Stimulated activated naive B cell treated with anti-CD40 and anti-IgM and Interleukin-4, amounts not matched to agents 10 μg/mL and 1 μg/mL and 100 μg/mL, for 72 hours (primary cell): ENCODE data around the gene CDC42BPB.

ENCODE experiments used
- ATAC-seq, 2 donors: fragments of 150-1000 bp; cut with Tn5 transposase; replicated peaks; 2 replicates each; pipeline ENCODE4 v1.10.0; 2021; ENCODE audit warnings: moderate library complexity in 1 of 2
- DNase-seq: peaks from one replicate; pipeline ENCODE4 v3.0.0; 2021
- H3K27ac Mint-ChIP-seq: one replicate; pipeline ENCODE4 v1.8.0; 2022; ENCODE audit warnings: mild to moderate bottlenecking, mixed read lengths
- H3K27me3 Mint-ChIP-seq, 2 donors: one replicate each; pipeline ENCODE4 v1.8.0; 2022; ENCODE audit warnings: mixed read lengths in 2 of 2
- H3K36me3 Mint-ChIP-seq, 2 donors: one replicate each; pipeline ENCODE4 v1.8.0; 2022; ENCODE audit warnings: mixed read lengths in 2 of 2, mild to moderate bottlenecking in 1 of 2
- H3K4me1 Mint-ChIP-seq, 2 donors: one replicate each; pipeline ENCODE4 v1.8.0; 2022; ENCODE audit warnings: mixed read lengths in 2 of 2, mild to moderate bottlenecking in 1 of 2
- H3K4me3 Mint-ChIP-seq, 2 donors: one replicate each; pipeline ENCODE4 v1.8.0; 2022; ENCODE audit warnings: mild to moderate bottlenecking in 2 of 2, mixed read lengths in 2 of 2, moderate library complexity in 1 of 2
- H3K9me3 Mint-ChIP-seq, 2 donors: one replicate each; pipeline ENCODE4 v1.8.0; 2022; ENCODE audit warnings: mixed read lengths in 2 of 2, mild to moderate bottlenecking in 1 of 2

The CDC42BPB gene

GRCh38 chr14:103057372-103058163 lies at the start of gene CDC42BPB:
CDC42BPB (minus strand) TSS chr14:103057549; CDS start chr14:103057173, 376 bp downstream.
- peak; percentile 90 for ATAC-seq
- DNase-seq: peak; percentile 72
- Mint-ChIP-seq H3K27me3 (peaks cover 4 to 5% of the 10 kb centered on the region in 2 donors), H3K4me1 (peaks cover 13 to 34% of the 10 kb centered on the region in 2 donors), H3K9me3 (no peaks in the 10 kb centered on the region), H3K36me3 (no peaks in the 10 kb centered on the region), H3K27ac (peak within 1 kb of the TSS; percentile 83), H3K4me3 (peak within 1 kb of the TSS; percentile 81 to 92)

- Mint-ChIP-seq H3K36me3 (no peaks in the 10 kb centered on the region), H3K9me3 (no peaks in the 10 kb centered on the region), H3K4me1 (peaks cover 26 to 50% of the 10 kb centered on the region in 2 donors), H3K27me3 (peaks cover 43 to 80% of the 10 kb centered on the region in 2 donors), H3K4me3 (no peak overlapping the region), H3K27ac (no peak overlapping the region)
- DNase-seq: no peak
- peak; percentile 28 to 33 for ATAC-seq
These were observed 48.3 kb upstream of the CDC42BPB start for GRCh38 chr14:103105580-103106150.

- Mint-ChIP-seq H3K4me3 (peak overlapping the region in 1 of 2 donors; percentile 1), H3K4me1 (peaks cover 25 to 53% of the 10 kb centered on the region in 2 donors), H3K36me3 (no peaks in the 10 kb centered on the region), H3K27ac (peak overlapping the region; percentile 7), H3K9me3 (no peaks in the 10 kb centered on the region), H3K27me3 (peaks cover 41 to 77% of the 10 kb centered on the region in 2 donors)
- DNase-seq: peak; percentile 54
- peak; percentile 86 to 89 for ATAC-seq
These were observed 47.5 kb upstream of the CDC42BPB start for GRCh38 chr14:103104654-103105452.

- H3K4me3 Mint-ChIP-seq: no peak overlapping the region
- no peaks in the 10 kb centered on the region for H3K36me3 Mint-ChIP-seq
- H3K27me3 Mint-ChIP-seq: peaks cover 41 to 74% of the 10 kb centered on the region in 2 donors
- H3K4me1 Mint-ChIP-seq: peaks cover 22 to 50% of the 10 kb centered on the region in 2 donors
- H3K27ac Mint-ChIP-seq: no peak overlapping the region
- H3K9me3 Mint-ChIP-seq: no peaks in the 10 kb centered on the region
- no peak for DNase-seq
- no peak for ATAC-seq
These were observed 47.0 kb upstream of the CDC42BPB start for GRCh38 chr14:103104389-103104653.

GRCh38 chr14:103103461-103104388 lies 46.4 kb upstream of the CDC42BPB start:
- peak overlapping the region; percentile 32 to 58 for H3K4me3 Mint-ChIP-seq
- H3K36me3 Mint-ChIP-seq: no peaks in the 10 kb centered on the region
- DNase-seq (no peak), ATAC-seq (no peak)
- peaks cover 19 to 47% of the 10 kb centered on the region in 2 donors for H3K4me1 Mint-ChIP-seq
- peaks cover 41 to 72% of the 10 kb centered on the region in 2 donors for H3K27me3 Mint-ChIP-seq
- H3K27ac Mint-ChIP-seq: peak overlapping the region; percentile 20
- H3K9me3 Mint-ChIP-seq: no peaks in the 10 kb centered on the region

- Mint-ChIP-seq H3K27ac (no peak overlapping the region), H3K36me3 (no peaks in the 10 kb centered on the region), H3K4me3 (peak overlapping the region in 1 of 2 donors; percentile 32), H3K4me1 (peaks cover 19 to 45% of the 10 kb centered on the region in 2 donors), H3K9me3 (no peaks in the 10 kb centered on the region), H3K27me3 (peaks cover 42 to 64% of the 10 kb centered on the region in 2 donors)
- ATAC-seq (no peak), DNase-seq (no peak)
These were observed 45.4 kb upstream of the CDC42BPB start for GRCh38 chr14:103102689-103103260.

- no peak overlapping the region for H3K4me3 Mint-ChIP-seq
These were observed 44.8 kb upstream of the CDC42BPB start for GRCh38 chr14:103101963-103102688.

GRCh38 chr14:103101257-103101962 lies 44.1 kb upstream of the CDC42BPB start:
- no peak for DNase-seq
- Mint-ChIP-seq H3K9me3 (no peaks in the 10 kb centered on the region), H3K4me3 (no peak overlapping the region), H3K27me3 (peaks cover 46 to 64% of the 10 kb centered on the region in 2 donors), H3K27ac (peak overlapping the region; percentile 62), H3K36me3 (no peaks in the 10 kb centered on the region), H3K4me1 (peaks cover 19 to 45% of the 10 kb centered on the region in 2 donors)
- ATAC-seq: no peak

More at GRCh38 chr14:103101963-103102688, 44.8 kb upstream of the CDC42BPB start:
- Mint-ChIP-seq H3K27ac (no peak overlapping the region), H3K27me3 (peaks cover 43 to 64% of the 10 kb centered on the region in 2 donors), H3K9me3 (no peaks in the 10 kb centered on the region), H3K36me3 (no peaks in the 10 kb centered on the region), H3K4me1 (peaks cover 19 to 45% of the 10 kb centered on the region in 2 donors)
- ATAC-seq: no peak
- no peak for DNase-seq

- Mint-ChIP-seq H3K27me3 (peaks cover 42 to 55% of the 10 kb centered on the region in 2 donors), H3K27ac (no peak overlapping the region), H3K4me1 (peaks cover 19 to 42% of the 10 kb centered on the region in 2 donors), H3K4me3 (no peak overlapping the region), H3K9me3 (no peaks in the 10 kb centered on the region), H3K36me3 (no peaks in the 10 kb centered on the region)
- ATAC-seq (peak; percentile 51 to 56), DNase-seq (no peak)
These were observed 43.2 kb upstream of the CDC42BPB start for GRCh38 chr14:103100281-103101121.

GRCh38 chr14:103099733-103100280 lies 42.5 kb upstream of the CDC42BPB start:
- Mint-ChIP-seq H3K4me1 (peaks cover 15 to 35% of the 10 kb centered on the region in 2 donors), H3K9me3 (no peaks in the 10 kb centered on the region), H3K36me3 (no peaks in the 10 kb centered on the region), H3K4me3 (no peak overlapping the region), H3K27ac (no peak overlapping the region), H3K27me3 (peaks cover 37 to 53% of the 10 kb centered on the region in 2 donors)
- ATAC-seq (no peak), DNase-seq (no peak)

- ATAC-seq: no peak
- Mint-ChIP-seq H3K36me3 (no peaks in the 10 kb centered on the region), H3K4me3 (no peak overlapping the region), H3K27me3 (peaks cover 37 to 49% of the 10 kb centered on the region in 2 donors), H3K9me3 (no peaks in the 10 kb centered on the region), H3K27ac (no peak overlapping the region), H3K4me1 (peaks cover 17 to 32% of the 10 kb centered on the region in 2 donors)
- no peak for DNase-seq
These were observed 41.9 kb upstream of the CDC42BPB start for GRCh38 chr14:103099081-103099732.
